ENCODE data around the gene GREB1. TPM values are rescaled to one million over a fixed set of nuclear protein-coding genes. Genes with fewer than 3 reads are reported as not detected.

GREB1 gene
- polyA plus RNA-seq, 1 donor from 2014 or later: 17.2 TPM

DNA sequence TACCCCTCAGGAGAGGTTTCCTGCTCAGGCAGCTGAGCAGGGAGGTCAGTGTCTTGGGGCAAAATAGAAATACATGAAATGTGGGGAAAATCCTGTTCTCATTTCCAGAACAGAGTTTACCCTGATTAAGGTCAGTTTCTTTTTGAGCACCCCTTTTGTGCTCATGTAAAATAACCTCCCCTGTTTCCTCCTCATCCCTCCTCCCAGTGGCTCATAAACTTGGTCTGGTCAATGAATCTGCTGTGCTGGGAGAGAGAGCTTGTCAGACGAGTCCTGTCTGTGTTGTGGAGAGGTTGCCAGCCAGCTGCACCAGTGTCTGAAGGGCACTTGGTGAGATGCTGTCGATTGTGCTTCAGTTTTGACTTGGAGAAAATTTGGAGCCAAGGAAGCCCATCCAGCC lies 87.6 kb downstream of the GREB1 start:
- no peak overlapping the region for H3K9ac ChIP-seq (ENCODE audit: low read length)
- no peaks in the 10 kb centered on the region for H3K79me2 ChIP-seq (replicated peaks; ENCODE audit: insufficient read depth, low read length)
- no peak overlapping the region for H2AFZ ChIP-seq (ENCODE audit: low read depth, low read length)
- no peaks in the 10 kb centered on the region for H4K20me1 ChIP-seq (ENCODE audit: insufficient read depth)
- H3K4me3 ChIP-seq (ENCODE audit: low read length): no peak overlapping the region
- no peaks in the 10 kb centered on the region for H3F3A ChIP-seq (ENCODE audit: insufficient read depth, low read length, poor library complexity, severe bottlenecking)
- H3K27me3 ChIP-seq (ENCODE audit: insufficient read depth, low read depth, low read length): no peaks in the 10 kb centered on the region
- H3K9me3 ChIP-seq (ENCODE audit: low read length): no peaks in the 10 kb centered on the region
- no peaks in the 10 kb centered on the region for H3K9me2 ChIP-seq (ENCODE audit: insufficient read depth, low read length)
- TF ChIP-seq POLR2AphosphoS5 (IDR thresholded peaks at IDR 0.05) (no peak), EP300 (conservative IDR thresholded peaks at IDR 0.05; ENCODE audit: poor library complexity, severe bottlenecking) (no peak), SMC3 (conservative IDR thresholded peaks at IDR 0.05; ENCODE audit: poor library complexity) (no peak), TAF1 (IDR thresholded peaks at IDR 0.05; ENCODE audit: low read depth) (no peak), RAD21 (conservative IDR thresholded peaks at IDR 0.05) (no peak), MXI1 (conservative IDR thresholded peaks at IDR 0.05; ENCODE audit: poor library complexity, severe bottlenecking) (no peak), EZH2 (IDR thresholded peaks at IDR 0.05; ENCODE audit: borderline replicate concordance, insufficient read depth, low read length, poor library complexity, severe bottlenecking) (no peak)
- TF ChIP-seq, protein P1, sequence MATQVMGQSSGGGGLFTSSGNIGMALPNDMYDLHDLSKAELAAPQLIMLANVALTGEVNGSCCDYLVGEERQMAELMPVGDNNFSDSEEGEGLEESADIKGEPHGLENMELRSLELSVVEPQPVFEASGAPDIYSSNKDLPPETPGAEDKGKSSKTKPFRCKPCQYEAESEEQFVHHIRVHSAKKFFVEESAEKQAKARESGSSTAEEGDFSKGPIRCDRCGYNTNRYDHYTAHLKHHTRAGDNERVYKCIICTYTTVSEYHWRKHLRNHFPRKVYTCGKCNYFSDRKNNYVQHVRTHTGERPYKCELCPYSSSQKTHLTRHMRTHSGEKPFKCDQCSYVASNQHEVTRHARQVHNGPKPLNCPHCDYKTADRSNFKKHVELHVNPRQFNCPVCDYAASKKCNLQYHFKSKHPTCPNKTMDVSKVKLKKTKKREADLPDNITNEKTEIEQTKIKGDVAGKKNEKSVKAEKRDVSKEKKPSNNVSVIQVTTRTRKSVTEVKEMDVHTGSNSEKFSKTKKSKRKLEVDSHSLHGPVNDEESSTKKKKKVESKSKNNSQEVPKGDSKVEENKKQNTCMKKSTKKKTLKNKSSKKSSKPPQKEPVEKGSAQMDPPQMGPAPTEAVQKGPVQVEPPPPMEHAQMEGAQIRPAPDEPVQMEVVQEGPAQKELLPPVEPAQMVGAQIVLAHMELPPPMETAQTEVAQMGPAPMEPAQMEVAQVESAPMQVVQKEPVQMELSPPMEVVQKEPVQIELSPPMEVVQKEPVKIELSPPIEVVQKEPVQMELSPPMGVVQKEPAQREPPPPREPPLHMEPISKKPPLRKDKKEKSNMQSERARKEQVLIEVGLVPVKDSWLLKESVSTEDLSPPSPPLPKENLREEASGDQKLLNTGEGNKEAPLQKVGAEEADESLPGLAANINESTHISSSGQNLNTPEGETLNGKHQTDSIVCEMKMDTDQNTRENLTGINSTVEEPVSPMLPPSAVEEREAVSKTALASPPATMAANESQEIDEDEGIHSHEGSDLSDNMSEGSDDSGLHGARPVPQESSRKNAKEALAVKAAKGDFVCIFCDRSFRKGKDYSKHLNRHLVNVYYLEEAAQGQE (IDR thresholded peaks at IDR 0.05; ENCODE audit: borderline replicate concordance): no peak
- TF ChIP-seq, protein P2, sequence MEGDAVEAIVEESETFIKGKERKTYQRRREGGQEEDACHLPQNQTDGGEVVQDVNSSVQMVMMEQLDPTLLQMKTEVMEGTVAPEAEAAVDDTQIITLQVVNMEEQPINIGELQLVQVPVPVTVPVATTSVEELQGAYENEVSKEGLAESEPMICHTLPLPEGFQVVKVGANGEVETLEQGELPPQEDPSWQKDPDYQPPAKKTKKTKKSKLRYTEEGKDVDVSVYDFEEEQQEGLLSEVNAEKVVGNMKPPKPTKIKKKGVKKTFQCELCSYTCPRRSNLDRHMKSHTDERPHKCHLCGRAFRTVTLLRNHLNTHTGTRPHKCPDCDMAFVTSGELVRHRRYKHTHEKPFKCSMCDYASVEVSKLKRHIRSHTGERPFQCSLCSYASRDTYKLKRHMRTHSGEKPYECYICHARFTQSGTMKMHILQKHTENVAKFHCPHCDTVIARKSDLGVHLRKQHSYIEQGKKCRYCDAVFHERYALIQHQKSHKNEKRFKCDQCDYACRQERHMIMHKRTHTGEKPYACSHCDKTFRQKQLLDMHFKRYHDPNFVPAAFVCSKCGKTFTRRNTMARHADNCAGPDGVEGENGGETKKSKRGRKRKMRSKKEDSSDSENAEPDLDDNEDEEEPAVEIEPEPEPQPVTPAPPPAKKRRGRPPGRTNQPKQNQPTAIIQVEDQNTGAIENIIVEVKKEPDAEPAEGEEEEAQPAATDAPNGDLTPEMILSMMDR (IDR thresholded peaks at IDR 0.05; ENCODE audit: poor library complexity, severe bottlenecking): no peak
- H3K36me3 ChIP-seq (ENCODE audit: insufficient read depth, low read length): no peaks in the 10 kb centered on the region
- H3K4me2 ChIP-seq (ENCODE audit: low read length): no peak overlapping the region
- H3K27ac ChIP-seq (ENCODE audit: low read length): no peak overlapping the region

DNA sequence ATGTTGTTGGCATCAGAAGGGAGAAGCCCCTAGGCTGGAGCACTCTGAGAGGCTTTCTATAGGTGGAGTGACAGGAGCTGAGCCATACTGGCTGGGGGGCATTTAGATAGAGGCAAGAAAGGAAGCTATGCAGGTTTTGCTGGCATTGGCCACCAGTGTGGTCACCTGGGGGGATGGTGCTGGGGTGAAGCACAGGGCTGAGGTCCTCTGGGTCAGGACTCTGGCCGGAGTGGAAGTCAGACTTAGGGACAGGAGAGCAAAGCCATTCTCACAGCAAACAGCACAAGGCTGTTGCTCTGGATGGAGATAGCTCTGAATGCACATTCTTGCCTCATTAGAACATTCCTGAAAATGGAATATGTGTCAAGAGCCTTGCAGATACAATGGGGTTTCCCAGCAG lies 88.8 kb downstream of the GREB1 start:
- no peak overlapping the region for H3K4me3 ChIP-seq (ENCODE audit: low read length)
- H2AFZ ChIP-seq (ENCODE audit: low read depth, low read length): no peak overlapping the region
- no peak overlapping the region for H3K4me2 ChIP-seq (ENCODE audit: low read length)
- TF ChIP-seq RAD21 (conservative IDR thresholded peaks at IDR 0.05): no peak
- TF ChIP-seq, protein P2 (IDR thresholded peaks at IDR 0.05; ENCODE audit: poor library complexity, severe bottlenecking): no peak
- TF ChIP-seq TAF1 (IDR thresholded peaks at IDR 0.05; ENCODE audit: low read depth): no peak
- no peak for TF ChIP-seq SMC3 (conservative IDR thresholded peaks at IDR 0.05; ENCODE audit: poor library complexity)
- TF ChIP-seq, protein P1 (IDR thresholded peaks at IDR 0.05; ENCODE audit: borderline replicate concordance): no peak
- TF ChIP-seq POLR2AphosphoS5 (IDR thresholded peaks at IDR 0.05): no peak
- no peak for TF ChIP-seq EZH2 (IDR thresholded peaks at IDR 0.05; ENCODE audit: borderline replicate concordance, insufficient read depth, low read length, poor library complexity, severe bottlenecking)
- no peak for TF ChIP-seq MXI1 (conservative IDR thresholded peaks at IDR 0.05; ENCODE audit: poor library complexity, severe bottlenecking)
- no peak for TF ChIP-seq EP300 (conservative IDR thresholded peaks at IDR 0.05; ENCODE audit: poor library complexity, severe bottlenecking)
- no peaks in the 10 kb centered on the region for H3K9me3 ChIP-seq (ENCODE audit: low read length)
- H3K27me3 ChIP-seq (ENCODE audit: insufficient read depth, low read depth, low read length): no peaks in the 10 kb centered on the region
- no peaks in the 10 kb centered on the region for H4K20me1 ChIP-seq (ENCODE audit: insufficient read depth)
- no peaks in the 10 kb centered on the region for H3F3A ChIP-seq (ENCODE audit: insufficient read depth, low read length, poor library complexity, severe bottlenecking)
- no peaks in the 10 kb centered on the region for H3K79me2 ChIP-seq (replicated peaks; ENCODE audit: insufficient read depth, low read length)
- H3K9me2 ChIP-seq (ENCODE audit: insufficient read depth, low read length): no peaks in the 10 kb centered on the region
- H3K36me3 ChIP-seq (ENCODE audit: insufficient read depth, low read length): peaks cover 3% of the 10 kb centered on the region
- no peak overlapping the region for H3K9ac ChIP-seq (ENCODE audit: low read length)
- H3K27ac ChIP-seq (ENCODE audit: low read length): no peak overlapping the region

Data from neural cell (in vitro differentiated cells).